PFSK-1 (cell line): Measurements from ENCODE around the gene ITGA1.

Source experiments
- FOXP2 ChIP-seq: optimal IDR thresholded peaks from 2 replicates; pipeline ENCODE3; 2011; ENCODE audit warnings: borderline replicate concordance, control low read depth, inconsistent platforms; ENCODE audit not compliant: insufficient read depth; ENCODE audit errors: extremely low read length, extremely low read depth
- POLR2AphosphoS5 ChIP-seq: IDR thresholded peaks from 2 replicates; pipeline ENCODE4 v1.6.1; 2012; ENCODE audit warnings: low read depth, mild to moderate bottlenecking, control low read depth, low read length, moderate library complexity
- REST ChIP-seq, 2 experiments: IDR thresholded peaks; 2 replicates each; pipeline versions ENCODE4 v1.6.1 to v1.8.0; 2011 to 2012; ENCODE audit warnings: low read depth in 2 of 2, low read length in 2 of 2, control low read depth in 1 of 2, inconsistent platforms in 1 of 2, mild to moderate bottlenecking in 1 of 2, moderate library complexity in 1 of 2; ENCODE audit not compliant: insufficient read depth in 1 of 2
- SIN3A ChIP-seq: IDR thresholded peaks from 2 replicates; pipeline ENCODE4 v1.6.1; 2012; ENCODE audit warnings: mild to moderate bottlenecking, low read length, moderate library complexity, borderline replicate concordance; ENCODE audit not compliant: insufficient read depth
- TAF1 ChIP-seq: IDR thresholded peaks from 2 replicates; pipeline ENCODE4 v1.6.1; 2012; ENCODE audit warnings: low read length, control low read depth, borderline replicate concordance; ENCODE audit not compliant: insufficient read depth

ITGA1 gene

DNA sequence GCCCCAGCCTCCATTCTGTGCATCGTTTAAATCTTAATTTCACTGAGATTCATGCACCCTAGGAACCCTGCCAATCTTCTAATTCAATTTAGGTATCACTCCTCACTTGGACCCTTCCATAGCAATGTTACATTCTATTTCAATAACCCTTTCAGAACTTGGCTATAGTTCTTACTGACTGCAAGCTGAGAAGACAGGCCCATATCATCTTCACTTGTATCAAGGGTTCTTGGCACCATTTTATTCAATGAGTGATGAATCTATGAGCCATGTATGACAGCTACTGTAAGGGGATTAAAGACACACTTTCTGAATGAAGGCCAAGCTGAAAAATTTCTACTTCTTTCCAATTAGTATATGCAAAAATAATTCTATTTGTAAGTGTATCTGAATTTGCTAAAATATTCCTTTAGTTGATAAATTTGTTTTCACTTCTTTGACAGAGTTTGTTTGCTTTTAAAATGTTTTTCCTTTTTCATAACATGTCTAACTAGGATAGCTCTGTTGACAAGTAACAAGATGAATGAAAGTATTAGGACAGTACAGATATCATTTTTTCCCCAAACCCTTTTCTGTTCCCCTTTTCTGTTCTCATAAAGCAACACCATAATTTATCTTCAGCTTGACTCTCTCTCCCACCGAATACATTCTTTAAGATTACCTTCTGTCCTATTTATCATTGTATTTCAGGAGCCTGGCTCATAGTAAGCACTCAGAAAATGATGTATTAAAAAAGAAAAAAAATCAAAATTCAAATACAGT lies 211.0 kb downstream of the ITGA1 start:
- no peak for TF ChIP-seq TAF1
- no peak for TF ChIP-seq SIN3A

DNA sequence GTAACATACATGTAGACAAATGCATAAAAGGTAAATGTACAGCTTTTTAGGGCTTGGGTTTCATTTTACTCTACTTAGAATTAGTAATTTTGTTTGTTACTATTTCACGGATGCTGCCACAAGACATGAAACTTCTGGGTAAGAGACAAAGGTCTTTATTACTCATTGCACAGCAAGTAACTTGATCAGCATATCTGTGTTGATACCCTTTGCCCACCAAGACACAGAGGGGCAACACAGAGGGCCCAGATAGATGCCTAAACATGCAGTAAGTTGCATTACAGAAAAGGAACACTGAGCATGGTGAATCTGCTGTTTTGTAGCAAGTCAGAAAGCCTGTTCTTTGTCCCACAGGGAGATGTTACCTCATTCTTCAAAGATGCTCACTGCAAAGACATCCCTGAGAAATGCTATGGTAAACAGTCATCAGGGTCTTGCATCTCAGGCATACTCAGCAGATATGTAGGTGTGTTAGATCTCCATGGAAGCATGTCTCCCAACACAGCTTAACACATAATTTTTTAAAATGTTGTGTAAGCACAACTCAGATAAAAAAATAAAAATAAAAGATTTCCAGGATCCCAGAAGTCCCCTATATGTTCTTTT lies 211.7 kb downstream of the ITGA1 start:
- TF ChIP-seq FOXP2 (no peak), REST (IDR thresholded peaks at IDR 0.05; ENCODE audit: insufficient read depth in 1 of 2, low read depth in 2 of 2, low read length in 2 of 2) (no peak), POLR2AphosphoS5 (no peak), TAF1 (no peak), SIN3A (no peak)

GRCh38 chr5:53001541-53001940 lies 213.8 kb downstream of the ITGA1 start:
- TF ChIP-seq TAF1 (no peak), REST (IDR thresholded peaks at IDR 0.05; ENCODE audit: insufficient read depth in 1 of 2, low read depth in 2 of 2, low read length in 2 of 2) (no peak), SIN3A (no peak), POLR2AphosphoS5 (no peak), FOXP2 (no peak)

- no peak for TF ChIP-seq TAF1
- TF ChIP-seq REST (IDR thresholded peaks at IDR 0.05; ENCODE audit: insufficient read depth in 1 of 2, low read depth in 2 of 2, low read length in 2 of 2), result no peak
- no peak for TF ChIP-seq FOXP2
- TF ChIP-seq POLR2AphosphoS5, result no peak
- TF ChIP-seq SIN3A, result no peak
Observed at GRCh38 chr5:53002491-53002890, 214.8 kb downstream of the ITGA1 start.

DNA sequence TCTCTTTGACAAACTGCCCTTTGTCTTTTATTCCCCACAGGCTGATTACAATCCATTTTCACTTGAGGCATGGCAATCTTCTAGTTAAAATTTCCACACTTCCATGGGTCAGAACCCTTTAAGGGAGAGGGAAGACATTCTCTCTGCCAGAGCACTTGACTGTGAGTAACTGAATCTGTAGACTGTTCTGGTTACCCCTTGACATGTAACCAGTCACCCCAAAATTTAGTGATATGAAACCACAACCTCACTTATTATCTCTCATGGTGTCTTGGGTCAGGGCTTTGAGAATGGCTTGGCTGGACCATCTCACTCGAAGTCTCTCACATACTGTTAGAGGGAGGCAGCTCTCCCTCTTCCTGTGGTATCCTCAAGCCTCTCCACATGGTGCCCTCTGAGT lies 215.4 kb downstream of the ITGA1 start:
- TF ChIP-seq REST (IDR thresholded peaks at IDR 0.05; ENCODE audit: insufficient read depth in 1 of 2, low read depth in 2 of 2, low read length in 2 of 2) (no peak), POLR2AphosphoS5 (no peak), TAF1 (no peak), FOXP2 (no peak), SIN3A (no peak)
